K562 (cell line): ENCODE measurements around the gene LCLAT1. TPM values are rescaled to one million over a fixed set of nuclear protein-coding genes. Genes with fewer than 3 reads are reported as not detected.

ENCODE experiments used
- ATAC-seq: fragments of 200-7000 bp; cut with Tn5 transposase; 3 replicates; pipeline ENCODE4 v1.9.1; 2020; ENCODE audit warnings: moderate library complexity
- BruUV-seq: library from RNA; stranded (reverse); fragments of 400-500 nt; replicated peaks from 2 replicates; lab custom pipeline; 2021; lab: Mats Ljungman, UMichigan
- CTCF ChIA-PET: fragments of 300-600 bp; formaldehyde crosslinking; extraction: SDS; loops from one replicate; lab custom pipeline; 2021; ENCODE audit warnings: low intra/inter-chr PET ratio; lab: Yijun Ruan, JAX
- POLR2A ChIA-PET: fragments of 300-600, 350-650 bp; sonication (Branson Sonifier 250); formaldehyde crosslinking; extraction: SDS; loops from one replicate; lab custom pipeline; 2021; ENCODE audit warnings: antibody characterized with exemption, inconsistent platforms; lab: Yijun Ruan, JAX
- DNase-seq, 4 experiments: peaks; one replicate each; pipeline versions ENCODE4 v3.0.0 to v3.0.0-alpha.2; 2011 to 2018; ENCODE audit warnings: low spot score in 3 of 4, mixed read lengths in 3 of 4; ENCODE audit errors: extremely low read depth in 1 of 4
- FAIRE-seq: peaks from 2 replicates; lab custom pipeline; 2011; peaks lifted over from hg19 to GRCh38; lab: Jason Lieb, UNC
- H2AFZ ChIP-seq: 2 replicates; pipeline ENCODE4 v1.6.0; 2011; ENCODE audit warnings: low read depth, low read length, control low read depth, inconsistent platforms
- H3K27ac ChIP-seq: fragments of 200-600 bp; 3 replicates; pipeline ENCODE4 v1.8.0; 2011; ENCODE audit warnings: low read depth, mild to moderate bottlenecking, control low read depth, inconsistent platforms, low read length, moderate library complexity, mixed read lengths; ENCODE audit errors: extremely low read depth
- H3K27me3 ChIP-seq, 2 experiments: fragments of 300-600 bp in 1 of 2; 2 replicates in 1 of 2; 3 replicates in 1 of 2; pipeline versions ENCODE4 v1.6.0 to v1.8.0; 2011; ENCODE audit warnings: inconsistent platforms in 2 of 2, low read length in 2 of 2, mild to moderate bottlenecking in 1 of 2, mixed read lengths in 1 of 2, moderate library complexity in 1 of 2; ENCODE audit not compliant: control insufficient read depth in 2 of 2, insufficient read depth in 2 of 2
- H3K36me3 ChIP-seq: fragments of 300-600 bp; 3 replicates; pipeline ENCODE4 v1.8.0; 2011; ENCODE audit warnings: mild to moderate bottlenecking, low read length, inconsistent platforms; ENCODE audit not compliant: control insufficient read depth, insufficient read depth
- H3K4me1 ChIP-seq, 2 experiments: fragments of 200-600 bp in 1 of 2; replicated peaks in 1 of 2; 2 replicates in 1 of 2; 3 replicates in 1 of 2; pipeline versions ENCODE4 v1.5.1 to v1.8.0; 2011; ENCODE audit warnings: inconsistent platforms in 2 of 2, low read length in 2 of 2, mild to moderate bottlenecking in 1 of 2, mixed read lengths in 1 of 2, moderate library complexity in 1 of 2; ENCODE audit not compliant: control insufficient read depth in 2 of 2, insufficient read depth in 2 of 2
- H3K4me2 ChIP-seq: 2 replicates; pipeline ENCODE4 v1.6.1; 2011; ENCODE audit warnings: low read length, control low read depth, inconsistent platforms, mixed read lengths; ENCODE audit not compliant: insufficient read depth
- H3K4me3 ChIP-seq: fragments of 200-600 bp; sonication (generic), shearing (Covaris generic); 2 replicates; pipeline ENCODE4 v1.5.1; 2016; ENCODE audit warnings: control low read depth, inconsistent platforms
- H3K79me2 ChIP-seq: fragments of 200-600 bp; 3 replicates; pipeline ENCODE4 v1.8.0; 2011; ENCODE audit warnings: low read length, inconsistent platforms; ENCODE audit not compliant: control insufficient read depth, insufficient read depth
- H3K9ac ChIP-seq, 2 experiments: 2 replicates each; pipeline versions ENCODE4 v1.6.0 to v1.6.1; 2011; ENCODE audit warnings: low read depth in 2 of 2, low read length in 2 of 2, control low read depth in 1 of 2, inconsistent platforms in 1 of 2, mild to moderate bottlenecking in 1 of 2, mixed read lengths in 1 of 2; ENCODE audit not compliant: insufficient read depth in 1 of 2
- H3K9me1 ChIP-seq: one replicate; pipeline ENCODE4 v1.6.0; 2011; ENCODE audit warnings: inconsistent platforms, mild to moderate bottlenecking, low read length, moderate library complexity; ENCODE audit not compliant: control insufficient read depth, insufficient read depth
- H3K9me3 ChIP-seq: replicated peaks from 2 replicates; pipeline ENCODE4 v1.5.1; 2011; ENCODE audit warnings: low read depth, low read length, inconsistent platforms; ENCODE audit not compliant: control insufficient read depth, insufficient read depth
- H4K20me1 ChIP-seq: replicated peaks from 2 replicates; pipeline ENCODE4 v1.6.1; 2011; ENCODE audit warnings: low read length, inconsistent platforms, mixed read lengths; ENCODE audit not compliant: control insufficient read depth, insufficient read depth
- BRD4 ChIP-seq: fragments of 200-600 bp; sonication (generic); IDR thresholded peaks from 2 replicates; pipeline ENCODE4 v1.6.1; 2017; ENCODE audit warnings: inconsistent platforms
- C11orf30 ChIP-seq: fragments of 450-650 bp; IDR thresholded peaks from 2 replicates; pipeline ENCODE4 v1.6.1; 2016; ENCODE audit warnings: low read depth, mild to moderate bottlenecking
- CAMTA2 ChIP-seq: fragments of 250-450 bp; sonication (Bioruptor Pico); conservative IDR thresholded peaks from 2 replicates; pipeline ENCODE4 v1.5.1; 2022
- ETV6 ChIP-seq, 3 experiments: fragments of 150-350 bp in 1 of 3; sonication (generic) in 1 of 3; formaldehyde crosslinking in 1 of 3; IDR thresholded peaks; 2 replicates each; pipeline versions ENCODE4 v1.6.1 to v1.8.0; 2014 to 2022; ENCODE audit warnings: borderline replicate concordance in 2 of 3, low read depth in 2 of 3, antibody characterized with exemption in 1 of 3, low read length in 1 of 3, mild to moderate bottlenecking in 1 of 3, missing genetic modification reagents in 1 of 3
- HDAC1 ChIP-seq, 2 experiments: fragments of 450-650 bp; IDR thresholded peaks; 2 replicates each; pipeline ENCODE4 v1.6.1; 2016 to 2017; ENCODE audit warnings: inconsistent platforms in 1 of 2, mild to moderate bottlenecking in 1 of 2, moderate library complexity in 1 of 2
- MGA ChIP-seq: fragments of 450-650 bp; IDR thresholded peaks from 2 replicates; pipeline ENCODE4 v1.6.1; 2016; ENCODE audit warnings: mild to moderate bottlenecking, moderate library complexity
- STAT6 ChIP-seq: sonication (generic); formaldehyde crosslinking; IDR thresholded peaks from 2 replicates; pipeline ENCODE4 v1.8.1; 2023; ENCODE audit warnings: mild to moderate bottlenecking, missing genetic modification reagents
- XRCC4 ChIP-seq: IDR thresholded peaks from one replicate; pipeline ENCODE4 v1.6.1; 2011; ENCODE audit not compliant: insufficient read depth, insufficient read length; ENCODE audit errors: extremely low read depth
- ZC3H11A ChIP-seq: IDR thresholded peaks from 2 replicates; pipeline ENCODE4 v1.6.1; 2012; ENCODE audit warnings: low read depth, low read length, improper control_type of control experiment
- WGBS: fragments of 100-300 bp; shearing (Covaris generic); methylation state at CpG from one replicate; pipeline ENCODE4 v1.1.6; 2016; ENCODE audit warnings: low coverage, mixed read lengths; ENCODE audit not compliant: insufficient coverage; ENCODE audit errors: missing lambda C conversion rate; 5-methylcytosine and 5-hydroxymethylcytosine counted together
- in situ Hi-C: fragments of 300-500 bp; cut with MboI; formaldehyde crosslinking; loops from 4 replicates; pipeline ENCODE4 v1.15.0; 2018; ENCODE audit warnings: inconsistent platforms, mixed read lengths
- intact Hi-C: fragments of 100-400 bp; cut with micrococcal nuclease; formaldehyde crosslinking; loops from 2 replicates; pipeline ENCODE4 v1.14.2; 2022
- polyA plus RNA-seq, 8 experiments: library from polyadenylated mRNA; depleted of rRNA in 4 of 8; stranded (reverse) in 5 of 8; unstranded in 3 of 8; fragments of >200 nt; fragmentation: Nextera tagmentation in 2 of 8; fragmentation: Illumina TruSeq in 1 of 8; extraction: Ambion mirVana in 2 of 8; extraction: Trizol in 1 of 8; gene quantifications; 2 replicates each; pipeline versions ENCODE4 v1.2.1 to v1.2.3, GENCODE V29; 2011 to 2014; ENCODE audit warnings: inconsistent platforms in 1 of 8, missing spikeins in 1 of 8
- total RNA-seq, 7 experiments: library from RNA; depleted of rRNA in 6 of 7; stranded (reverse); fragments of >200 nt in 6 of 7; fragmentation: Illumina TruSeq in 2 of 7; extraction: Trizol in 2 of 7; gene quantifications; 2 replicates each; pipeline versions ENCODE4 v1.2.1 to v1.2.3, GENCODE V29; 2011 to 2021; ENCODE audit warnings: low replicate concordance in 1 of 7

The LCLAT1 gene
- total and polyA plus RNA-seq, 9 of the 15 experiments (the other 6 are each of a cell fraction or from before 2014, with no cell fraction given) = 8.9 to 63.3 (median 25.4) TPM

- CTCF ChIA-PET = no interaction called here
- BruUV-seq = no TSS peak
- Histone ChIP-seq H3K4me3 (no peak overlapping the region), H3K27me3 (no peaks in the 10 kb centered on the region), H3K9ac (no peak overlapping the region), H3K27ac (no peak overlapping the region), H3K79me2 (no peaks in the 10 kb centered on the region), H3K4me1 (no peaks in the 10 kb centered on the region), H3K9me3 (no peaks in the 10 kb centered on the region), H3K9me1 (no peaks in the 10 kb centered on the region), H4K20me1 (no peaks in the 10 kb centered on the region), H3K4me2 (no peak overlapping the region), H3K36me3 (no peaks in the 10 kb centered on the region), H2AFZ (no peak overlapping the region)
- in situ Hi-C loops = no loop called here
- ATAC-seq = no peak
- POLR2A ChIA-PET = no interaction called here
- intact Hi-C loops = no loop called here
- no peak for FAIRE-seq
- DNase-seq = no peak
- 75% methylated on average over 1 of the region's 1 CpG for WGBS
- TF ChIP-seq CAMTA2 (CRISPR knock-in tag) = no peak
- no peak for TF ChIP-seq XRCC4
- TF ChIP-seq ETV6 (IDR thresholded peaks at IDR 0.05; ENCODE audit: borderline replicate concordance in 1 of 2, low read depth in 2 of 2, low read length in 1 of 2) = no peak
- no peak for TF ChIP-seq ETV6 (CRISPR knock-in tag; IDR thresholded peaks at IDR 0.05; ENCODE audit: borderline replicate concordance)
- no peak for TF ChIP-seq BRD4
- TF ChIP-seq MGA = no peak
- TF ChIP-seq HDAC1 (IDR thresholded peaks at IDR 0.05) = no peak
- no peak for TF ChIP-seq STAT6
- TF ChIP-seq C11orf30 = no peak
- TF ChIP-seq ZC3H11A = no peak
These were observed 143.4 kb downstream of the LCLAT1 start for GRCh38 chr2:30590407-30590806.
